22Rv1 (cell line): Measurements from ENCODE around the gene PLA2G4F.

Experiments
- CTCF ChIP-seq: fragments of 450-650 bp; IDR thresholded peaks from 2 replicates; pipeline ENCODE4 v1.5.1; 2017; ENCODE audit warnings: mild to moderate bottlenecking
- ZFX ChIP-seq: fragments of 450-650 bp; IDR thresholded peaks from 2 replicates; pipeline ENCODE4 v1.6.1; 2017; ENCODE audit warnings: antibody characterized with exemption, borderline replicate concordance

- no peak for TF ChIP-seq CTCF
- TF ChIP-seq ZFX, result no peak
These were observed 18.0 kb downstream of the PLA2G4F start for GRCh38 chr15:42138411-42138810.
